DND-41 (cell line): Measurements from ENCODE around the gene MTURN.

ENCODE experiments used
- EZH2 ChIP-seq: IDR thresholded peaks from 3 replicates; pipeline ENCODE4 v1.6.1; 2012; ENCODE audit warnings: borderline replicate concordance, low read depth, mild to moderate bottlenecking, moderate library complexity, low read length, inconsistent platforms; ENCODE audit not compliant: severe bottlenecking
- TF ChIP-seq, protein P1 (sequence below): IDR thresholded peaks from 2 replicates; pipeline ENCODE4 v1.5.1; 2012; ENCODE audit warnings: borderline replicate concordance, low read length, moderate library complexity, mild to moderate bottlenecking; ENCODE audit not compliant: poor library complexity, severe bottlenecking; ENCODE audit errors: extremely low read depth

DNA sequence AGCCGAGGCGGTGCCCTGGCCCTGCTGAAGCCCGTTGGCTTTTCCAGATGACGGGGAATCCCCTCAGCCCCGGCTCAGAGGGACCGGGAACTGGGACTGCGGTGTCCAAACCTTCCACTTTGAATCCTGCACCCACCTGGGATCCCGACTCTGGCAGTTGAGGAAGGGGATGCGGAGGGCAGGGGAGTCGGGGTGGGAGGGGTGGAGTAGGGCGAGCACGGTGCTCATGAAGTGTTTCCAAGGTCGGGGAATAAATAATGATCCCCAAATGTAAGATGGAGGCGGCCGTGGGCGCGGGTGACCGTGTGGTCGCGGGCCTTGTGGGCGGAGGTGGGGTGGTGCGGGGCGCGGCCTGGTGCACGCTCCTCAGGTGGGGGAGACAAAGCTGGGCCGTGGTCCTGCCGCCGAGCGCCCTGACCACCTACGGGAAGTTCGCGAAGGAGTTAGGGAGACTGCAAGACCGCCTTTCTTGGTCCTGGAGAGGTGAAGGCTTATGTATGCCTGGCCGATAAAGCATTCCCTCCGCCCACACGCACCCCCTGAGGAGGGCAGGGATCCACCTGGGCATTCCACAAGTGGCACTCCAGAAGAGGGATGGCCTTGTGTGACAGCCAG, 1.4 kb downstream of the MTURN start:
- TF ChIP-seq, protein P1, sequence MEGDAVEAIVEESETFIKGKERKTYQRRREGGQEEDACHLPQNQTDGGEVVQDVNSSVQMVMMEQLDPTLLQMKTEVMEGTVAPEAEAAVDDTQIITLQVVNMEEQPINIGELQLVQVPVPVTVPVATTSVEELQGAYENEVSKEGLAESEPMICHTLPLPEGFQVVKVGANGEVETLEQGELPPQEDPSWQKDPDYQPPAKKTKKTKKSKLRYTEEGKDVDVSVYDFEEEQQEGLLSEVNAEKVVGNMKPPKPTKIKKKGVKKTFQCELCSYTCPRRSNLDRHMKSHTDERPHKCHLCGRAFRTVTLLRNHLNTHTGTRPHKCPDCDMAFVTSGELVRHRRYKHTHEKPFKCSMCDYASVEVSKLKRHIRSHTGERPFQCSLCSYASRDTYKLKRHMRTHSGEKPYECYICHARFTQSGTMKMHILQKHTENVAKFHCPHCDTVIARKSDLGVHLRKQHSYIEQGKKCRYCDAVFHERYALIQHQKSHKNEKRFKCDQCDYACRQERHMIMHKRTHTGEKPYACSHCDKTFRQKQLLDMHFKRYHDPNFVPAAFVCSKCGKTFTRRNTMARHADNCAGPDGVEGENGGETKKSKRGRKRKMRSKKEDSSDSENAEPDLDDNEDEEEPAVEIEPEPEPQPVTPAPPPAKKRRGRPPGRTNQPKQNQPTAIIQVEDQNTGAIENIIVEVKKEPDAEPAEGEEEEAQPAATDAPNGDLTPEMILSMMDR: no peak
- no peak for TF ChIP-seq EZH2
